HG03439 (cell line): Measurements from ENCODE around the gene RASD2.

Experiments used
- ATAC-seq: cut with Tn5 transposase; IDR thresholded peaks from one replicate; pipeline ENCODE4 v1.9.1; 2021; ENCODE audit warnings: mild to moderate bottlenecking, moderate library complexity; ENCODE audit not compliant: unreplicated experiment

RASD2 gene

DNA sequence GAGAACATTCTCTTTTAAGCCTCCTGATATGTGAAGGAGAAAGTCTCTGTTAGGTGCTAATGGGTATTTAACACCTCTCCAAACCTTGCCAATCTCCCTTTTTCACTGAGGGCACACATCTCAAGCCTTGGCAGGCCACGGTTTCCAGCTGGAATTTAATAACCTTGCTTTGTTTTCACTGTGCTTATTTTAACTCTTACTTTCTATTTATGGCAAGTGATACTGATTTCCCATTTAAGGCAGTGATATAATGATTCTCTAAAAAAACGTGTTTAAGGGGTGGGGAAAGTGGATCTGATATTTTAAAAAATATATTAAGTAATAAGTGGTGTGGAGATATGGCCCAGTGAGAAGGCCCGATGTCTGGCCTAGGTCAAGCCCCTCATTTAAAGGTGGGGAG lies 1.1 kb upstream of the RASD2 start:
- no peak for ATAC-seq

- no peak for ATAC-seq
Observed at GRCh38 chr22:35539910-35540594, 579 bp upstream of the RASD2 start.

DNA sequence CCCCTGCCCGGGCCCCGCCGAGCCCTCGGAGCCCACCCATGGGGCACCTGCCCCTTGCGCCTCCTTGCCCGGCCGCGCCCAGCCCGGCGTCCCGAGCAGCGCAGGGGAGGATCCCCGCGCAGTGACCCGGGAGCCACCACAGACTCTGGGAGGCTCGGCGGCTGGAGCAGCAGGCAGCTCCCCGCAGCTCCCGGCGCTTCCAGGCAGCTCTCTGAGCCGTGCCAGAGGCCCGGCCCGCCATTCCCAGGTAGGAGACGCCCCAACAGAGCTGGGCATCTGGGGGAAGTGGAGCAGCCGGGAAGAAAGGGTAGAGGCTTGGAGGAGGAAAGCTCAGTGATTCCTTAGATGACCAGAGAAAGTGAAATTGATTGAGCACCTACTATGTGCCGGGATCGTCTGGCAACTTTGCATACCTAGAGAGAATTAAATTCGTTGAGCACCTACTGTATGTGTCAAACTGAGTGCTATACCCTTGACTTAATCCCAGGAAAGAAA lies 670 bp downstream of the RASD2 start:
- ATAC-seq = no peak

DNA sequence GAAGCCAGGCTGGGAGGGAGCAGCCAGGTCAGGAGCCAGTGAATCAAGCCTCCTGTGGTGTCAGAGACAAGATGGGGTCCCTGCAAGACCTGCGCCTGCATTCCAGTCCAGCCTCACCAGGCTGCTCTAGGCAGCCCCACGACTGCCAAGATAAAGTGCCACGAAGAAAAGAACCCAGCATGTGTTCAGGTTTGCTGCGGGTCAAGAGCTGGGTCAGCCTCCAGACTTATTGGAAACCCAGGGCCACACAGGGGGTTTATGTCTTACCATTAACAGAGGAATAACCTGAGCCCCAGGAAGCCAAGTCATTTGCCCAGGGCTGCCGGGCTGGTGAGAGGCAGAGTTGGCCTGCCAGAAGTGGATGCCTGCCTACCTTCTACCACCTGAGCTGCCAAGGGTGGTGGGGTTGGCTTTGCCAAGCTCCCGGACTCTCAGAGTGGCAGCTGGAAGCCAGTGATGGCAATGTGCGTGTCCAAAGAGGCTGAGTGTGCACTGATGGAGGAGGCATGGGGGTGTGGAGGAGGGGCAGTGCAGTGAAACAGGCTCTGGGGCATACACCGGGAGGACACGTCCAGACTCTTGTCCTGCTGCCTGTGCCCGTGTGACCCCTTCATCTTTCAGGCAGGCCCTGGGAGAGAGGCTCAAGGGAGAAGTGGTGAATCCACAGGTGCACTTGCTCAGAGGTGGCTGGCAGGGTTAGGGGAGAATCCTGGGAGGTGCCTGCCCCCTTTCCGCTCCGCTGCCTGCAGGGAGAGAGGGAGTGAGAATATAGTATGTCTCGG lies 1.7 kb downstream of the RASD2 start:
- no peak for ATAC-seq

DNA sequence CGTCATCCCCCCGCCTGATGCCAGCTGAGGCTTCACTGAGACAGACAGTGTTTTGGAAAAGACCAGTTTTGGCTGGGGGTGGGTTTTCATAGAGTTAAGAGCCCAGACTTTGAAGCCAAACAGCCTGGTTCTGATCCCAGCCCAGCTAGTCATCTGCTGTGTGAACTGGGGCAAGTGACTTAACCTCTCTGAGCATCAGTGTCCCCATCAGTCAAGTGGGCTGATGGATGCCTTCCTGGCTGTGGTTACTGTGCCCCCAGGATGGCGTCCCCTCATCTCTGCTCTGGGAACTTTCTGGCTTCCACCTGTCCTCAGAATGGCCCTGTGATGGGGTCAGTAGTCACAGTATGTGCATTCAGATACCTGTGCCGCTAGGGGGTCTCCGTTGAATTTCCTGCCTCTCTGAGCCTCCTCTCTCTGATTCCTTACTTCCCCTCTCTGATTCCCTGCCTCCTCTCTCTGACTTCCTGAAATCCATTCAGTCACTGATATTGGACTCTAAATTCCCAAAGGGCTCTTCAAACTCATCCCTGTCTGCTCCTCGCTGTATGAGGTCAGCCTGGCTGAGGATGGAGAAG lies 2.4 kb downstream of the RASD2 start:
- ATAC-seq = no peak

- no peak for ATAC-seq
Observed at GRCh38 chr22:35543702-35544101, 3.1 kb downstream of the RASD2 start.

- ATAC-seq = no peak
Observed at GRCh38 chr22:35544189-35544588, 3.6 kb downstream of the RASD2 start.

DNA sequence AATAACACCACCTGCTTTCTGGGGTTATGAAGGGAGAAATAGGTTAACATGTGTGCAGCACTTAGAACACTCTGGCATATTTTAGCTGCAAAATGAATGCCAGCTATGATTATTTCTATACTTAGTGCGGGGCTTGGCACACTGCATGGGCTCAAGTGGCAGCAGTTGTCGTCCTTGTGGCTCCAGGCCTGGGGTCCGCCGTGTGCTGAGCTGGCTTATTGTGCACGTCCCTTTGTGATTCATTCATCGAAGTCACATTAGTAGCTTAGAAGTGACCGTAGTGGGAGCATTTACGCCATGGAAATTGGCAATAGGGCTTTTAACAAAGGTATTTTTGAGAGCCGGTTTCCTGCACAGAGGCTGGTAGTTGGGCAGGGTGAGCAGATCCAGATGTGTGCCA lies 4.2 kb downstream of the RASD2 start:
- ATAC-seq = no peak

GRCh38 chr22:35546886-35547285 lies 6.3 kb downstream of the RASD2 start:
- no peak for ATAC-seq

GRCh38 chr22:35547987-35548721 lies 7.5 kb downstream of the RASD2 start:
- ATAC-seq = no peak

DNA sequence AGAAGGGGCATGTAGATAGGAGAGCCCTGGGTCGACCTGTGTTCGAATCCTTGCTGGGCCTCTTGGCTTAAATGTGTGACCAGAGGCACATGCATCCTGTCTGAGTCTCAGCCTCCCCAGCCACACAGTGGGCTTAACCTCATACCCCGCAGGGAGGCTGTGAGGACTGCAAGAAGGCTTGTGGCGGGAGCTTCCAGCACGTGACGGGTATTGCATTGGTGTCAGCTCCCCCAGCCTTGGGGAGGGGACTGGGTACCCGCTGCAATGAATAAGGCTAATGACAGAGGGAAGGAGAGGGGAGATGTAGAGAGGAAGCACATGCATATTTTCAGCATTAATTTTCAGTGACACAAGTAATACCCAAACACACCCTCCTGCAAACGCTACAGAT lies 8.1 kb downstream of the RASD2 start:
- ATAC-seq = no peak

GRCh38 chr22:35549328-35549727 lies 8.7 kb downstream of the RASD2 start:
- no peak for ATAC-seq

DNA sequence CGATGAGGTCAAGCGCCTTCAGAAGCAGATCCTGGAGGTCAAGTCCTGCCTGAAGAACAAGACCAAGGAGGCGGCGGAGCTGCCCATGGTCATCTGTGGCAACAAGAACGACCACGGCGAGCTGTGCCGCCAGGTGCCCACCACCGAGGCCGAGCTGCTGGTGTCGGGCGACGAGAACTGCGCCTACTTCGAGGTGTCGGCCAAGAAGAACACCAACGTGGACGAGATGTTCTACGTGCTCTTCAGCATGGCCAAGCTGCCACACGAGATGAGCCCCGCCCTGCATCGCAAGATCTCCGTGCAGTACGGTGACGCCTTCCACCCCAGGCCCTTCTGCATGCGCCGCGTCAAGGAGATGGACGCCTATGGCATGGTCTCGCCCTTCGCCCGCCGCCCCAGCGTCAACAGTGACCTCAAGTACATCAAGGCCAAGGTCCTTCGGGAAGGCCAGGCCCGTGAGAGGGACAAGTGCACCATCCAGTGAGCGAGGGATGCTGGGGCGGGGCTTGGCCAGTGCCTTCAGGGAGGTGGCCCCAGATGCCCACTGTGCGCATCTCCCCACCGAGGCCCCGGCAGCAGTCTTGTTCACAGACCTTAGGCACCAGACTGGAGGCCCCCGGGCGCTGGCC lies 11.0 kb downstream of the RASD2 start:
- ATAC-seq = no peak

GRCh38 chr22:35552196-35552842 lies 11.7 kb downstream of the RASD2 start:
- no peak for ATAC-seq

GRCh38 chr22:35552846-35553245 lies 12.2 kb downstream of the RASD2 start:
- ATAC-seq = no peak

DNA sequence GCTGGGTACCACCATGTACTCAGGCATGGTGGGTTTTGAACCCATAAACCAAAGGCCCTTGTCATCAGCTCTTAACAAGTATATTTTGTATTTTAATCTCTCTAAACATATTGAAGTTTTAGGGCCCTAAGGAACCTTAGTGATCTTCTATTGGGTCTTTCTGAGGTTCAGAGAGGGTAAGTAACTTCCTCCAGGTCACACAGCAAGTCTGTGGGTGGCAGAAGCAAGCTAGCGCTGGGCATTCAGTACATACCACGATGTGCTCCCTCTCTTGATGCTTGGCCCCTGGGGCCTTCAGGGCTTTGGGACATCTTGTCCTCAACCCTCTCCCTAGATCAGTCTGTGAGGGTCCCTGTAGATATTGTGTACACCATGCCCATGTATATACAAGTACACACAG lies 12.7 kb downstream of the RASD2 start:
- ATAC-seq = no peak

DNA sequence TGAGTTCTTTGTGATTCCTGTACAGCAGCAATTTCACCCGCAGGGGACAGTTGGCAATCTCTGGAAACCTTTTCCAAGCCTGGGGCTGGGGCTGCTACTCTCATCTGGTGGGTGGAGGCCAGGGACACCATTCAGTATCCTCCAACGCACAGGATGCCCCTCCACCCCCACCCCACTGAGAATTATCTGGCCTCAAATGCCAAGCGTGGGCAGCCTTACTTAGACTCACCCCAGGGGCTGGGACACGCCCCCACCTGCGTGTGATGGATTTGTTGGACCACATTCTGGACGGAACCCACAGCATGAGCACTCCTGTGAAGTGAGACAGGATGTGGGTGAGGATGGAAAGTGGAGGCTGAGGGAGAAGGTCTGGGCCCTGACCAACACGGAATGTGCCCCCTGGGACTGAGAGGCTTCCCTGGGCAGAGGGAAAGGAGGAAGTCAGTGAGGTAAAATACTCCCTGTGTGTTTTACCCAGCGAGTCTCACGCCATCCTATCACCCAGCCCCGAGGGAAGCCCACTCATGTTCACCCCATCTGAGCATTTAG lies 13.7 kb downstream of the RASD2 start:
- ATAC-seq = no peak

GRCh38 chr22:35555483-35555890 lies 14.9 kb downstream of the RASD2 start:
- ATAC-seq = no peak

GRCh38 chr22:35555946-35556547 lies 15.4 kb downstream of the RASD2 start:
- no peak for ATAC-seq

- ATAC-seq = no peak
Observed at GRCh38 chr22:35556666-35557065, 16.0 kb downstream of the RASD2 start.
